HG03066 (cell line): ENCODE results near the gene CCDC15.

Source experiments
- ATAC-seq: cut with Tn5 transposase; IDR thresholded peaks from one replicate; pipeline ENCODE4 v1.9.1; 2021; ENCODE audit warnings: low read depth; ENCODE audit not compliant: unreplicated experiment

The CCDC15 gene

DNA sequence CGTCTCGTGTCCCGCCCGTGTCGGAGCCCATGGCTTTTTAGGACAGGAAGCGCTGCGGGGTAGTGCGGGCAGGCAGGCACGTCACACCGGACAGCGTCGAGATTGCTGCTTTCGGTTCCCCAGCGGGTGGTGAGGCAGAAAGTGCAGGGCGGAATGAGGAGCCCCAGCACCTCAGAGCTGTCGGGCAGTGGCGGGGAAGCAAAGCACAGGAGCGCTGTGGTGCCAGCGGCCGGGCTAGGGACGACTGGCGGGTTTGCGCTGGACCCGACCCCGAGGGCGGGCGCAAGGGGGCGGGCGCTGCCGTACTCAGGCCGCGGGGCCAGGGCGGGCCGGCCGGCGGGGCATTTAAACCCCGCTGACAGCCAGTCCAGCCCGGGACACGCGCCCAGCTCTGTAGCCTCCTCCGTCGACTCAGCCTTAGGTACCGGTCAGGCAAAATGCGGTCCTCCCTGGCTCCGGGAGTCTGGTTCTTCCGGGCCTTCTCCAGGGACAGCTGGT is 109.0 kb downstream of the CCDC15 start, which contains the start of gene SLC37A2:
Gene SLC37A2, plus strand, starts transcription at position 375 of the 498 bp plus-strand sequence. Its CDS starts 63 bp downstream, at position 438.
- ATAC-seq = peak; percentile 79

DNA sequence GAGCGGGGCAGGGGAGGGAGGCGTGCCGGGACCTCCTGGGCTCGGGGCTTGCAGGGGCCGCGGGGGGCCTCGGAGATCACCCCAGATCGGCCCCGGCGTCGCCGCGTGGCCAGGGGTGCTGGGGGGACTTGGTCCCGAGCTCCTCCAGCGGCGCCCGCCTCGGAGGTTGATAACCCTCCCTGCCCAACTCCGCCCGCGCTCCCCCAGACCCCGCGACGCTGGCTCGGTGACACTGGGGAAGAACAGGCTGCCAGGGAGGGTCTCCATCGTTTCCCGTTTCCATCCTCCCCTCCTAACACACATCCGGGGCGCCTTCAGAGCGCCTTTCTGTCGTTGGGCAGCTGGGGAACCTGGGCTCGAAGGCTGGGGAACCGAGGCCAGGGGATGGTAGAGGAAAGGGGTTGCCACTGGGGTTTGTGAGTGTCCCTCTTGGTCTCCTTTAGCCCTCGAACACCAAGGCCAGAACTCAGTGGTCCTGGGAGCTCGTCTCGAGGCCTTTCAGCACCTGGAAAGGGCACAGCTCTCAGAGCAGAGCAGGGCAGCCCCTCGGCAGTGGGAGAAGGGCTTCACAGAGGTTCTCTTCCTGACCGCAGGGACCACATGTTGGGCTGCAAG is 109.5 kb downstream of the CCDC15 start:
- peak; percentile 25 for ATAC-seq

- ATAC-seq = no peak
Measured at GRCh38 chr11:125064070-125064469, 110.1 kb downstream of the CCDC15 start.

DNA sequence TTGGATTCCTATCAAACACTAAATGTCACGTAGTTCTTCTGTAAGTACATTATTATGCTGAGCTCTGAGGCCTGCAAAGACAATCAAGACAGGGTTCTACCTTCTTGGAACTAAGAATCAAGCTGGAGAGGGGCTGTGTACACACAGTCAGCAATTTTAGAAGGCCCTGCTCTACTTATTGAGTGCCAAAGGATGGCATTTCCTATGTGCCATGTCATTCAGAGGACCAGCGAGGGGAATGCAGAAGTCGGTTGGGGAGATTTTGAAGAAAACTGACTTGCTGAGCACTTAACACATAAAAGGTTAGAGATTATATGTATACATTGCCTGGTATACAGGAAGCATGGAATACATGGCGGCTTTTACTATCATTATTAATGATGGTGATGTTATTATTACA is 114.4 kb downstream of the CCDC15 start:
- no peak for ATAC-seq

GRCh38 chr11:125069008-125069407 is 115.0 kb downstream of the CCDC15 start:
- ATAC-seq = no peak

GRCh38 chr11:125069796-125070195 is 115.8 kb downstream of the CCDC15 start:
- no peak for ATAC-seq

DNA sequence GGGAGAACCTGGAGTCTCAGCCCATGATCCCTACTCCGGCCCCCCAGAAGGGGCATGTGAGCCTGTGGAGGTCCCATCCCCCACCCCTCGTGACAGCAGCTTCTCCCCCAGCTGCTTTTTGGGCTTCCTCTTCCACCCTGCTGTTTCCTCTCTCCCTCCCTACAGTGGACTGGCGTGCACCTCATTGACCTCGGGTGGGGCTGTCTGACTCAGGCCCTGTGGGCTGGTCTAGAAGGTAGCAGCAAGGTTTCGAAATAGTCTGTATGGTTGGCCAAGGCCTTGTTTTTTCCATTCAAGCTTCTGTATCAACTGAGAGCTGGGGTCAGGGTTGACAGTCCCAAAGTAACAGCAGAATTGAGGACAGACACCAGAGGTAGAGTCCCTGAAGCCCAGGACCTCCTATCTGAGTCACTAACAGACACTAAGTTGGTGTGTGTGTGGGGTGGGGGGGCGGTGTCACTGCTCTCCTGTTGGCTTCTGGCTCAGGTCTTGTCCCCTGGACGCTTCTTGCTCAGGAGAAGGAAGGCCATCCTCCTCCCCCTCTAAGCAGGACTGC is 116.8 kb downstream of the CCDC15 start:
- ATAC-seq = peak; percentile 67

- ATAC-seq = no peak
Measured at GRCh38 chr11:125071435-125071834, 117.4 kb downstream of the CCDC15 start.

- no peak for ATAC-seq
Measured at GRCh38 chr11:125071846-125072217, 117.8 kb downstream of the CCDC15 start.

GRCh38 chr11:125072218-125072960 is 118.4 kb downstream of the CCDC15 start:
- peak; percentile 76 for ATAC-seq

- no peak for ATAC-seq
Measured at GRCh38 chr11:125072961-125073590, 119.1 kb downstream of the CCDC15 start.

DNA sequence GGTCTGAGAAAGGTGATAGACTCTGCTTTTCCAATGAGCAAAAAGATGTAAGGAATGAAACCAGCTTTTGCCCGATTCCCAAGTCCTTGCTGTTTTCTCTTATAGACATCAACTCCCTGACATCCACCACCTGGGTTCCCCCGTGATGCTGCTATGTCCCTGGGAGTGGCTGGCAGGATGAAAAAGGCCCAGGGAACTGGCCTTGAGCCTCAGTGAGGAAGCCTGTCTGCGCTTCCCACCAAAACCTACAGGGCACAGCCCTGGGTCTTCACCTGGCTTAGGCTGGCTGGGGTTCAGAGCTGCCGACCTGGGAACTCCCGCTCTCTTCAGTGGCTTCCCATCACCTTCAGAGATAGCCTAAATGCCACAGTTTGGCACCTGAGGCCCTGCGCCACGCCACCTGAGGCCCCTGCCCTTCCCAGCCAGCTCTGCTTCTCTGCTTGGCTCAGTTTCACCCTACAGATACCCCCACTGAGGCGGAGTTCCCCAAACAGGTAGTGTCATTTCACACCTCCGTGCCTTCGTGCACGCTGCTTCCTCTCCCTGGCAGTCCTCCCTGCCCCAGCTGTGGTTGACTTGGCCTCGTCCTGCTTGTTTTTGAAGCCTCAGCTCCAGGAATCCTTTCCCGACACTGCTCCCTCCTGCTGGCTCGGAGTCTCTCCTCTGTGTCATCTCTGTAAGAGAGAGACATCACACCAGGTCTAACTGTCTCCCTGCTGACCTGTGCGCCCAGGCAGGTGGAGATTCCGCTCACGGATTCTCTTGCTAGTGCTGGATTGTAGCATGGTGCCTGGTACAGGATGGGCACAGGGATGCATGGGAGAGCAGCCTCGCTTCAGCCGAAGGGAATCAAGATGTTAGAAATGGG is 119.8 kb downstream of the CCDC15 start:
- no peak for ATAC-seq

DNA sequence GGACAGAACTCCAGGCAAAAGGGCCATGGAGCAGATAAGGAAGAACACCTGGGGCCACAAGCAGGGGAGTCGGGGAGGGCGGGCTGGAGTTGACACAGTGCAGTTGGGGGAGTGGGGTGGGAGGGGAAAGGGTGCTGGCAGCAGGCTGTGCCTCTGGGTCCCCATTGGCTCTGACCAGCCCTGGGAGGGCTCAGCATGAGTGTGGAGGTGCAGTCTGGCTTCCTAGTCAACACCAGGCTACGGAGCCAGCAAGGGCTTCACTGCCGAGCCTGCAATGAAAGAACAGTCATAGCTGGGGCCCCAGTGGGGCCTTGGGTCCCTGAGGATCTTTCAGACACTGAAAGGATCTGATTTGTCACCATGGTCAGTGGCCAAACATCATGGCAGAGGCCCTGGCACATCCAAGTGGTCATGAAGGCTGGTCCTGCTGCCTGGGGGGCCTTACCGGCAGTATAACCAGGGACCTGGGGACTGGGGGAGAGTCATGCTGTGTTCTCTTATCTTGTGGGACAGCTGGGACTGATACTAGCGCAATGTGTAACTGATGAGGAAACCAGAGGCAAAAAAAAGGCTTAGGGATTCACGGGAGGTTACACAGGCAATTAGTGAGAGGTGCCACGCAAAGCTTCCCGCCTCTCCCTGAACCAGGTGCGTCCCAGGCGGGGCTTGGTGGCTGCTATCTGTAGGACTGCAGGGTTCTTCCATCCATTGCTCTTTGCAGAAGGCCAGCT is 120.7 kb downstream of the CCDC15 start:
- no peak for ATAC-seq

DNA sequence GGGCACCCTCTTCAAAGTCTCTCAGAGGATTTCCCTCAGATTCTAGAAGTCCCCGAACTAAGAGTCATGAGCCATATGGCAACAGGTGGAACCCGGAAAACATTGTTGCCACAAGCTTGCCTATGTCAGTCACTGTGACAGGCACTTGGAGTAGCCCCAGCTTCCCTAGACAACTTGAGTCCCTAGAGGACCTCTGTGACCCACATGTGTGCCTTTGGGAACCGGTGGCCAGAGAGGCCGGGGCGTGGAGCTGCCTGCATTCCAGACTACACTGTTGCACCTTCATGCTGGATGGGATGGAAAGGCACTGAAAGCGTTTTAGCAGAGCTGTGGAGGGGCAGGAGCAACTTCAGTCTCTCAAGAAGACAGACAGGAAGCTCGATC is 121.2 kb downstream of the CCDC15 start:
- no peak for ATAC-seq

DNA sequence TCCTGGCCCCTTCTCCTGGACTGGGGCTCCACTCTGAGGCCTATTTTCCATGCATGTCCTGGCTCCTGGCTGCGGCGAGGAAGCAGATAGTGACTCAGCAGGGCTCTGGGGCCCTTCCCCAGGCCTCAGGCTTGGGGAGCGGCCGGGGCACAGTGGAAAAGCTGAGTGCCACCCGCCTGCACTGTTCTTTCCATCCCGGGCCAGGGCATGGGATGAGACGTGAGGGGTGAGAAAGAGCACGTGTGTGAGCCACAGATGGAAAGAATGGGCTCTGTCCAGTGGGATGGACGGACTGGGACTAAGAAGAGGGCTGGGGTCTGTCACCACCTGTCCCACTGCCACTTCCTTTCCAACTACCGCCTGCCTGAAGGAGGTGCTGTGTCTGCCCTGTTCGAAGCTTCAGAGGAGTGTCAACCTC is 121.9 kb downstream of the CCDC15 start:
- ATAC-seq = no peak

GRCh38 chr11:125076378-125076945 is 122.5 kb downstream of the CCDC15 start:
- ATAC-seq = no peak

- ATAC-seq = no peak
Measured at GRCh38 chr11:125078016-125078415, 124.0 kb downstream of the CCDC15 start.

GRCh38 chr11:125078516-125079140 is 124.6 kb downstream of the CCDC15 start:
- ATAC-seq = no peak
